Measurements from ENCODE around the gene FBXO15.
A peak's percentile ranks its signal among the peaks of the same experiment; 100 is the strongest.

FBXO15 gene

GRCh38 chr18:74066018-74066417, 81.6 kb downstream of the FBXO15 start:
- no peak for DNase-seq (ENCODE audit: low read depth in 1 of 2, low spot score in 1 of 2)

GRCh38 chr18:74065366-74065765, 82.3 kb downstream of the FBXO15 start:
- DNase-seq (ENCODE audit: low read depth in 1 of 2, low spot score in 1 of 2): no peak

GRCh38 chr18:74064510-74064909, 83.1 kb downstream of the FBXO15 start:
- DNase-seq (ENCODE audit: low read depth in 1 of 2, low spot score in 1 of 2): no peak

- no peak for DNase-seq (ENCODE audit: low read depth in 1 of 2, low spot score in 1 of 2)
Measured at GRCh38 chr18:74063557-74063956, 84.1 kb downstream of the FBXO15 start.

- no peak for DNase-seq (ENCODE audit: low read depth in 1 of 2, low spot score in 1 of 2)
Measured at GRCh38 chr18:74063023-74063422, 84.6 kb downstream of the FBXO15 start.

- no peak for DNase-seq (ENCODE audit: low read depth in 1 of 2, low spot score in 1 of 2)
Measured at GRCh38 chr18:74062037-74062436, 85.6 kb downstream of the FBXO15 start.

GRCh38 chr18:74060579-74060978, 87.1 kb downstream of the FBXO15 start:
- DNase-seq (ENCODE audit: low read depth in 1 of 2, low spot score in 1 of 2): no peak

GRCh38 chr18:74050807-74051206, 96.8 kb downstream of the FBXO15 start:
- no peak for DNase-seq (ENCODE audit: low read depth in 1 of 2, low spot score in 1 of 2)

GRCh38 chr18:74040459-74041332, 106.9 kb downstream of the FBXO15 start:
- DNase-seq (ENCODE audit: low read depth in 1 of 2, low spot score in 1 of 2): peak; percentile 16 to 27

GRCh38 chr18:74040008-74040407, 107.6 kb downstream of the FBXO15 start:
- DNase-seq (ENCODE audit: low read depth in 1 of 2, low spot score in 1 of 2): no peak

- no peak for DNase-seq (ENCODE audit: low read depth in 1 of 2, low spot score in 1 of 2)
Measured at GRCh38 chr18:74029161-74029560, 118.5 kb downstream of the FBXO15 start.

Data from activated T-helper 1 cell treated with anti-CD3 and anti-CD28 coated beads, Interleukin-2, amount 50 U/mL, for 16 hours (primary cell).